Gastrocnemius medialis (tissue), 4 donors: ENCODE measurements around the gene SLC5A11. TPM values are rescaled to one million over a fixed set of nuclear protein-coding genes. Genes with fewer than 3 reads are reported as not detected.

ENCODE experiments used
- ATAC-seq, 2 donors: fragments of 150-250 bp; one replicate each; pipeline ENCODE4 v1.9.1; 2016
- DNase-seq, 2 donors: peaks; one replicate each; pipeline ENCODE4 v3.0.0-alpha.2; 2019
- H3K27ac ChIP-seq, 4 donors: fragments of 200-600 bp; sonication (generic); 1 replicate in 1 of 4; 2 replicates in 3 of 4; pipeline ENCODE4 v1.5.1; 2016 to 2018; ENCODE audit warnings: mild to moderate bottlenecking in 2 of 4, moderate library complexity in 1 of 4
- H3K27me3 ChIP-seq, 3 donors: fragments of 200-600 bp; sonication (generic) in 2 of 3; 1 replicate in 1 of 3; 2 replicates in 2 of 3; pipeline versions ENCODE4 v1.5.1 to v1.6.0; 2016 to 2019; ENCODE audit warnings: mild to moderate bottlenecking in 1 of 3, moderate library complexity in 1 of 3
- H3K36me3 ChIP-seq, 2 donors: fragments of 200-600 bp; sonication (generic) in 1 of 2; one replicate each; pipeline ENCODE4 v1.5.1; 2017 to 2018
- H3K4me1 ChIP-seq, 2 donors: fragments of 200-600 bp; sonication (generic) in 1 of 2; one replicate each; pipeline ENCODE4 v1.5.1; 2016 to 2017; ENCODE audit warnings: mild to moderate bottlenecking in 2 of 2
- H3K4me3 ChIP-seq, 4 donors: fragments of 200-600 bp; sonication (generic) in 3 of 4; 1 replicate in 1 of 4; 2 replicates in 3 of 4; pipeline ENCODE4 v1.5.1; 2016 to 2019; ENCODE audit warnings: mild to moderate bottlenecking in 2 of 4
- H3K9me3 ChIP-seq, 3 donors: fragments of 200-600 bp; sonication (generic) in 2 of 3; 1 replicate in 1 of 3; 2 replicates in 2 of 3; pipeline ENCODE4 v1.5.1; 2016 to 2019
- POLR2A ChIP-seq, 2 donors: fragments of 450-650 bp; IDR thresholded peaks; one replicate each; pipeline ENCODE4 v1.6.1; 2017; ENCODE audit warnings: antibody characterized with exemption in 2 of 2, mild to moderate bottlenecking in 2 of 2, moderate library complexity in 2 of 2
- in situ Hi-C, 4 donors: fragments of 200-750 bp; cut with MboI; loops; one replicate each; pipeline versions ENCODE4 v1.15.0 to v1.8.0; 2017; ENCODE audit warnings: low sequenced_read_pairs in 4 of 4
- intact Hi-C: fragments of 100-400 bp; cut with DNase I; formaldehyde crosslinking; loops from one replicate; pipeline ENCODE4 v1.15.1; 2023; ENCODE audit warnings: low total_unique reads
- total RNA-seq, 4 donors: library from RNA; depleted of rRNA; stranded (reverse); fragments of >200 nt; gene quantifications; one replicate each; pipeline versions ENCODE4 v1.1.0 to v1.2.3, GENCODE V29; 2016
- TF ChIP-seq, protein P1 (sequence below), 5 experiments: fragments of 450-650 bp in 3 of 5; fragments of 200-600 bp in 2 of 5; sonication (generic) in 2 of 5; IDR thresholded peaks in 4 of 5; conservative IDR thresholded peaks in 1 of 5; 1 replicate in 4 of 5; 2 replicates in 1 of 5; pipeline ENCODE4 v1.5.1; 2016 to 2019; ENCODE audit warnings: antibody characterized with exemption in 5 of 5, mild to moderate bottlenecking in 3 of 5, moderate library complexity in 3 of 5

SLC5A11 gene, protein sequence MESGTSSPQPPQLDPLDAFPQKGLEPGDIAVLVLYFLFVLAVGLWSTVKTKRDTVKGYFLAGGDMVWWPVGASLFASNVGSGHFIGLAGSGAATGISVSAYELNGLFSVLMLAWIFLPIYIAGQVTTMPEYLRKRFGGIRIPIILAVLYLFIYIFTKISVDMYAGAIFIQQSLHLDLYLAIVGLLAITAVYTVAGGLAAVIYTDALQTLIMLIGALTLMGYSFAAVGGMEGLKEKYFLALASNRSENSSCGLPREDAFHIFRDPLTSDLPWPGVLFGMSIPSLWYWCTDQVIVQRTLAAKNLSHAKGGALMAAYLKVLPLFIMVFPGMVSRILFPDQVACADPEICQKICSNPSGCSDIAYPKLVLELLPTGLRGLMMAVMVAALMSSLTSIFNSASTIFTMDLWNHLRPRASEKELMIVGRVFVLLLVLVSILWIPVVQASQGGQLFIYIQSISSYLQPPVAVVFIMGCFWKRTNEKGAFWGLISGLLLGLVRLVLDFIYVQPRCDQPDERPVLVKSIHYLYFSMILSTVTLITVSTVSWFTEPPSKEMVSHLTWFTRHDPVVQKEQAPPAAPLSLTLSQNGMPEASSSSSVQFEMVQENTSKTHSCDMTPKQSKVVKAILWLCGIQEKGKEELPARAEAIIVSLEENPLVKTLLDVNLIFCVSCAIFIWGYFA
- total RNA-seq, result under 1 TPM in 2 of 4 donors, not detected in 2; 0.20 to 0.66 TPM

DNA sequence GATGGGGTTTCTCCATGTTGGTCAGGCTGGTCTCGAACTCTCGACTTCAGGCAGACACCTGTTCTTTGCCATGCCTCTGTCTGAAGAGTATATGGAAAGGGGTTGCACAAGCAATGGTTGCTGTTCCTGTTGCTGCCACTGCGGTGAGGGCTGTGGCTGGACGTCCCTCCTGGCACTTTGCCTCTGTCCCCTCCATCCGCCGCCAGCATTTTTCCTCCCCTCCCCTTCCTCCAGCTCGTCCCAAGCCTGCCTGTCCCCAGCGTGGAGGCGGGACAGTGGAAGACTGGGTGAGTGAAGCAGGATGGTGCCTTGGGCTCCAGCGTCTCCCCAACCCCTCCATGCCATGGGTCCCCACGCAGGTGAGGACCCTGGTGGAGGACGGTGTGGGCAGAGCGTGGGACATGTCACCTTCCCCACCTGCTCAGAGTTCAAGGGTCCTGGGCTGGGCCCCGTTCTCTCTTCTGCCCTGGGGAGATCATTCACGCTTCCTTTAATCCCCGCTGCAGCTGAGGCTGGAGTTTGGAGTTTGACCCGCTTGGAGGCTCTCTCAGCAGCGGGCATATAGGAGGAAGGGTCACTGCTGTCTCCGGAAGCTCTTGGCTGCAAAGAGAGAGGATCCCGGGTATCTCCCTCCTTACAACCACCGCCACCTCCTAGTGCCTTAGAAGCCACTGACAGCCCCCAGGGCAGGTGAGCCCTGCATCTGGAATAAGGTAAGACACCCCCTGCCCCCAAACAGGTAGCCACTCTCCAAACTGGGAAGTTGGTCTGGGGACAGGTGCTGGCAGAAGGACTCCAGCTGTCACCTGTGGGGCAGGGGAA is at the start of gene SLC5A11:
TSS of gene SLC5A11 (plus strand) at position 238 of the 822 bp plus-strand sequence. CDS start 12,681 bp downstream, outside the sequence.
- intact Hi-C loops (no loop called here), in situ Hi-C loops (no loop called here)
- Histone ChIP-seq H3K27ac (no peak within 1 kb of the TSS), H3K4me3 (no peak within 1 kb of the TSS), H3K4me1 (no peaks in the 10 kb centered on the region), H3K9me3 (no peaks in the 10 kb centered on the region), H3K27me3 (no peaks in the 10 kb centered on the region), H3K36me3 (no peaks in the 10 kb centered on the region)
- ATAC-seq, result no peak
- TF ChIP-seq POLR2A (IDR thresholded peaks at IDR 0.05), result no peak
- TF ChIP-seq, protein P1, sequence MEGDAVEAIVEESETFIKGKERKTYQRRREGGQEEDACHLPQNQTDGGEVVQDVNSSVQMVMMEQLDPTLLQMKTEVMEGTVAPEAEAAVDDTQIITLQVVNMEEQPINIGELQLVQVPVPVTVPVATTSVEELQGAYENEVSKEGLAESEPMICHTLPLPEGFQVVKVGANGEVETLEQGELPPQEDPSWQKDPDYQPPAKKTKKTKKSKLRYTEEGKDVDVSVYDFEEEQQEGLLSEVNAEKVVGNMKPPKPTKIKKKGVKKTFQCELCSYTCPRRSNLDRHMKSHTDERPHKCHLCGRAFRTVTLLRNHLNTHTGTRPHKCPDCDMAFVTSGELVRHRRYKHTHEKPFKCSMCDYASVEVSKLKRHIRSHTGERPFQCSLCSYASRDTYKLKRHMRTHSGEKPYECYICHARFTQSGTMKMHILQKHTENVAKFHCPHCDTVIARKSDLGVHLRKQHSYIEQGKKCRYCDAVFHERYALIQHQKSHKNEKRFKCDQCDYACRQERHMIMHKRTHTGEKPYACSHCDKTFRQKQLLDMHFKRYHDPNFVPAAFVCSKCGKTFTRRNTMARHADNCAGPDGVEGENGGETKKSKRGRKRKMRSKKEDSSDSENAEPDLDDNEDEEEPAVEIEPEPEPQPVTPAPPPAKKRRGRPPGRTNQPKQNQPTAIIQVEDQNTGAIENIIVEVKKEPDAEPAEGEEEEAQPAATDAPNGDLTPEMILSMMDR (IDR thresholded peaks at IDR 0.05 in 4 of 5, conservative IDR thresholded peaks at IDR 0.05 in 1 of 5), result no peak
- no peak for DNase-seq

DNA sequence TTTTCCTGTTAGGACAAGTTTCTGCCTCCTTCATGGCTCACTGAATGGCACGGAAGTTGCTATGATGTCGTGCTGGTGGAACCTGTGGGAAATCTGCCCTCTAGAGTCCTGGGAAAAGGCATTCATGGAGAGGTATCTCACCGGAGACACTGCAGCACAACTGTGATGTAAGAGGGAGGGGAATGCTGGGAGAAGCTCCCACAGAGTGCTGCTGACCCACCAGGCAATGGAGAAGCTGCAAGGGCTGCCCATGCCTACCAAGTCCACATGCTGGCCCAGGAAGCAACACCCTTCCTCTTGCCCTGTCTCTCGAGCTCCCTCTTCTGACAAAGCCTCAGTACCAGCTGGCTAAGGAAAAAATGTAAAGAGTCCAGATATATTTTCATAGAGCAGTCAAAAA is 45.2 kb upstream of the SLC5A11 start:
- Histone ChIP-seq H3K4me3 (no peak overlapping the region), H3K4me1 (no peaks in the 10 kb centered on the region), H3K27ac (peak overlapping the region in 1 of 4 donors; percentile 6), H3K27me3 (no peaks in the 10 kb centered on the region), H3K9me3 (no peaks in the 10 kb centered on the region), H3K36me3 (peaks cover 12 to 91% of the 10 kb centered on the region in 2 donors)
- no peak for TF ChIP-seq POLR2A (IDR thresholded peaks at IDR 0.05)
- TF ChIP-seq, protein P1 (IDR thresholded peaks at IDR 0.05 in 4 of 5, conservative IDR thresholded peaks at IDR 0.05 in 1 of 5), result no peak
- intact Hi-C loops, result loop anchor here (5.0 kb wide), 1 partner anchor 233 kb away; no protein-coding TSS in a partner anchor
- ATAC-seq, result peak in 1 of 2 donors; percentile 48
- in situ Hi-C loops, result loop anchor here in 3 of 4 donors (10.0 to 25.0 kb wide), 2 partner anchors 236 to 238 kb away; no protein-coding TSS in a partner anchor
- no peak for DNase-seq

DNA sequence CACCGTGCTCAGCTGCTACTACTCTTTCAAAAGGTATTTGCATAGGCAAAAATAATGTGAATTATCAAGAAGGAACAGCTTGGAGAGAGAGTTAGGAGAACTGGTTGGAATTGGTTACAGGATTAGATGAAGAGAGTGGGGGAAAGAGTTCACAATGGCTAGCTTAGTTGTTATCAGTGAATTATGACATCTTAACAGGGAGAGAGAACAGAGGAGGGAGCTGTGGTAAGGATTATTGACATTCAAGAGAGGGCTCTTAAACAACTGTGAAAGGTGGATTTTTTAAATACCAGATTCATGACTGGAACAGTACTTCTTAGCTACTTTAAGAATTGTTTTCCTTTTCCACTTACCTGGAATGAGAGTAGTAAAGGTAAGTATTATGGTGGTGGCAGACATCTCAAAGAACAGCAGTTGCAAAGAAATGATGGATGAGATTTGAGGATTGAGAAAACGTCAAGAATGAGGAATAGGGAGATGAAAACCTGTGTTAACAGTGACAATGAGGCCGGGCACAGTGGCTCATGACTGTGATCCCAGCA is 43.9 kb upstream of the SLC5A11 start:
- peaks cover 15 to 96% of the 10 kb centered on the region in 2 donors for H3K36me3 ChIP-seq
- no peaks in the 10 kb centered on the region for H3K27me3 ChIP-seq
- H3K4me3 ChIP-seq, result no peak overlapping the region
- H3K9me3 ChIP-seq, result no peaks in the 10 kb centered on the region
- H3K27ac ChIP-seq, result no peak overlapping the region
- intact Hi-C loops, result loop anchor here (5.0 kb wide), 1 partner anchor 235 kb away; no protein-coding TSS in a partner anchor
- no peaks in the 10 kb centered on the region for H3K4me1 ChIP-seq
- ATAC-seq, result no peak
- no peak for DNase-seq
- in situ Hi-C loops, result loop anchor here in 3 of 4 donors (10.0 to 25.0 kb wide), 2 partner anchors 237 to 240 kb away; no protein-coding TSS in a partner anchor
- no peak for TF ChIP-seq POLR2A (IDR thresholded peaks at IDR 0.05)
- TF ChIP-seq, protein P1 (IDR thresholded peaks at IDR 0.05 in 4 of 5, conservative IDR thresholded peaks at IDR 0.05 in 1 of 5), result no peak

DNA sequence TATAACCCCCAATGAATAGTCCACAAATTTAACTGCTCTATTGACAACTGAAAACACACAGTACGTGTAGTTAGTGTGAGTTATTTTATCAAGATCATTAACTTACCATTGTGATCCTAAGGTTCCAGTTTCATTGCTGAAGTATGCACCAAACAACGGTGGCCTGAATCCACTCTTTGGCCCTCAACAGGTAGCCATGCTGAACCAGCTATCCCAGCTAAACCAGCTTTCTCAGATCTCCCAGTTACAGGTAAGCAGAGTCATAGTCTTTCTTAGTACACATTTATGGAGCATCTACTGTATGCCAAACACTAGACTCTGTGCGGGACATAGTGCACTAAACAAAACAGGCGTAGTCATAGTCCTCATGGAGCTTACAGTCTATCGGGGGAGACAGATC is 40.3 kb upstream of the SLC5A11 start:
- DNase-seq, result no peak
- no peak for TF ChIP-seq POLR2A (IDR thresholded peaks at IDR 0.05)
- Histone ChIP-seq H3K4me3 (no peak overlapping the region), H3K36me3 (peaks cover 12 to 96% of the 10 kb centered on the region in 2 donors), H3K27me3 (no peaks in the 10 kb centered on the region), H3K27ac (no peak overlapping the region), H3K4me1 (no peaks in the 10 kb centered on the region), H3K9me3 (no peaks in the 10 kb centered on the region)
- ATAC-seq, result no peak
- intact Hi-C loops, result no loop called here
- in situ Hi-C loops, result loop anchor here in 3 of 4 donors (10.0 to 25.0 kb wide), 2 partner anchors 241 to 243 kb away; no protein-coding TSS in a partner anchor
